Adrenal gland (tissue), 12 donors: ENCODE measurements around the gene CAPN5. TPM values are rescaled to one million over a fixed set of nuclear protein-coding genes. Genes with fewer than 3 reads are reported as not detected.

Source experiments
- DNase-seq, 7 donors: peaks; one replicate each; pipeline ENCODE4 v3.0.0-alpha.2; 2019 to 2020
- H3K27ac ChIP-seq, 5 donors: fragments of 200-600 bp; sonication (generic) in 4 of 5; 1 replicate in 3 of 5; 2 replicates in 2 of 5; pipeline versions ENCODE4 v1.5.1 to v1.8.0; 2016 to 2020; ENCODE audit warnings: mild to moderate bottlenecking in 1 of 5
- H3K27me3 ChIP-seq: fragments of 200-600 bp; 2 replicates; pipeline ENCODE4 v1.8.0; 2021
- H3K36me3 ChIP-seq, 2 donors: fragments of 200-600 bp; replicated peaks in 1 of 2; 1 replicate in 1 of 2; 2 replicates in 1 of 2; pipeline versions ENCODE4 v1.5.1 to v1.8.0; 2018 to 2022
- H3K4me1 ChIP-seq, 2 donors: fragments of 200-600 bp; replicated peaks in 1 of 2; 1 replicate in 1 of 2; 2 replicates in 1 of 2; pipeline versions ENCODE4 v1.5.1 to v1.8.0; 2018 to 2021
- H3K4me3 ChIP-seq, 4 donors: fragments of 200-600 bp; sonication (generic) in 3 of 4; one replicate each; pipeline ENCODE4 v1.5.1; 2016 to 2018
- H3K9me3 ChIP-seq, 3 donors: fragments of 200-600 bp; sonication (generic) in 1 of 3; replicated peaks in 1 of 3; 1 replicate in 2 of 3; 2 replicates in 1 of 3; pipeline versions ENCODE4 v1.5.1 to v1.8.0; 2016 to 2021
- CTCF ChIP-seq, 6 experiments: fragments of 450-650 bp in 4 of 6; fragments of 200-600 bp in 2 of 6; sonication (generic) in 1 of 6; IDR thresholded peaks; 1 replicate in 5 of 6; 2 replicates in 1 of 6; pipeline versions ENCODE4 v1.5.1 to v1.8.0; 2016 to 2021; ENCODE audit warnings: antibody characterized with exemption in 6 of 6, mild to moderate bottlenecking in 2 of 6, moderate library complexity in 1 of 6
- POLR2A ChIP-seq, 2 donors: fragments of 450-650 bp; IDR thresholded peaks; one replicate each; pipeline ENCODE4 v1.6.1; 2017; ENCODE audit warnings: antibody characterized with exemption in 2 of 2, mild to moderate bottlenecking in 2 of 2, moderate library complexity in 1 of 2
- WGBS, 4 donors: extraction: QIAGEN DNeasy Blood & Tissue Kit in 2 of 4; methylation state at CpG; one replicate each; pipeline versions ENCODE4 v1.1.5 to v1.1.7; 2013 to 2017; 5-methylcytosine and 5-hydroxymethylcytosine counted together
- intact Hi-C, 2 donors: fragments of 100-400 bp; cut with DNase I; formaldehyde crosslinking; loops; one replicate each; pipeline versions ENCODE4 v1.14.1 to v1.15.0; 2022 to 2023
- polyA plus RNA-seq, 3 donors: library from polyadenylated mRNA; stranded (reverse); fragments of 200-250 nt in 2 of 3; fragments of 350-450 nt in 1 of 3; fragmentation: Illumina TruSeq in 1 of 3; extraction: RNeasy Lipid Tissue Mini Kit (QIAGEN cat#74804) in 1 of 3; gene quantifications; one replicate each; pipeline ENCODE4 v1.2.3, GENCODE V29; 2013 to 2014
- total RNA-seq, 9 donors: library from RNA; depleted of rRNA in 4 of 9; stranded (reverse); fragments of >200 nt in 4 of 9; fragments of 120-200 nt in 1 of 9; fragmentation: NEBNext Ultra II Directional in 1 of 9; extraction: Animal tissue kit (Norgen Biotek cat#: 25700) in 1 of 9; gene quantifications; one replicate each; pipeline versions ENCODE4 v1.1.0 to v1.2.4, GENCODE V29; 2013 to 2023
- donor health status: healthy with polysubstance abuse.
- donor health status: Bipolar disorder and iron deficiency.
- donor health status: DM: yes; HTN: yes; CAD: no.
- donor health status: DM: no; HTN: no; CAD: no.
- donor health status: DM: no; HTN: no; CAD: no.
- donor health status: DM: yes; HTN: yes; CAD: no.

The CAPN5 gene
- total and polyA plus RNA-seq, 12 donors = 5.6 to 29.6 (median 18.4) TPM

GRCh38 chr11:77167111-77167626 lies 100.4 kb downstream of the CAPN5 start:
- intact Hi-C loops = no loop called here
- Histone ChIP-seq H3K27me3 (no peaks in the 10 kb centered on the region), H3K4me1 (no peaks in the 10 kb centered on the region), H3K9me3 (no peaks in the 10 kb centered on the region), H3K27ac (no peak overlapping the region), H3K36me3 (peaks cover 0 to 14% of the 10 kb centered on the region in 2 donors), H3K4me3 (no peak overlapping the region)
- TF ChIP-seq POLR2A (IDR thresholded peaks at IDR 0.05) (no peak), CTCF (IDR thresholded peaks at IDR 0.05) (no peak)
- 90 to 93% (median 92%) methylated on average over 6 to 9 of the region's 9 CpGs for WGBS, 4 donors
- DNase-seq = no peak

- DNase-seq = no peak
- peaks cover 0 to 8% of the 10 kb centered on the region in 2 donors for H3K36me3 ChIP-seq
- H3K9me3 ChIP-seq = no peaks in the 10 kb centered on the region
- H3K4me3 ChIP-seq = no peak overlapping the region
- H3K27ac ChIP-seq = no peak overlapping the region
- intact Hi-C loops = no loop called here
- no peaks in the 10 kb centered on the region for H3K4me1 ChIP-seq
- WGBS, 4 donors = 77 to 91% (median 87%) methylated on average over 5 to 8 of the region's 8 CpGs
- TF ChIP-seq POLR2A (IDR thresholded peaks at IDR 0.05) = no peak
- TF ChIP-seq CTCF (IDR thresholded peaks at IDR 0.05) = no peak
- no peaks in the 10 kb centered on the region for H3K27me3 ChIP-seq
Measured at GRCh38 chr11:77167791-77168190, 101.0 kb downstream of the CAPN5 start.

GRCh38 chr11:77170107-77170506 lies 103.3 kb downstream of the CAPN5 start:
- DNase-seq = no peak
- intact Hi-C loops = no loop called here
- WGBS, 4 donors = 92 to 99% (median 98%) methylated on average over 5 of the region's 5 CpGs
- Histone ChIP-seq H3K27ac (no peak overlapping the region), H3K4me1 (peaks cover 12 to 14% of the 10 kb centered on the region in 2 donors), H3K36me3 (no peaks in the 10 kb centered on the region), H3K27me3 (no peaks in the 10 kb centered on the region), H3K4me3 (no peak overlapping the region), H3K9me3 (no peaks in the 10 kb centered on the region)
- no peak for TF ChIP-seq CTCF (IDR thresholded peaks at IDR 0.05)
- TF ChIP-seq POLR2A (IDR thresholded peaks at IDR 0.05) = no peak

- H3K4me3 ChIP-seq = no peak overlapping the region
- no peaks in the 10 kb centered on the region for H3K9me3 ChIP-seq
- intact Hi-C loops = no loop called here
- H3K4me1 ChIP-seq = peaks cover 21 to 23% of the 10 kb centered on the region in 2 donors
- DNase-seq = no peak
- no peak overlapping the region for H3K27ac ChIP-seq
- H3K27me3 ChIP-seq = no peaks in the 10 kb centered on the region
- no peak for TF ChIP-seq CTCF (IDR thresholded peaks at IDR 0.05)
- no peak for TF ChIP-seq POLR2A (IDR thresholded peaks at IDR 0.05)
- 90 to 96% (median 92%) methylated on average over 5 to 8 of the region's 8 CpGs for WGBS, 4 donors
- H3K36me3 ChIP-seq = no peaks in the 10 kb centered on the region
Measured at GRCh38 chr11:77171254-77171653, 104.5 kb downstream of the CAPN5 start.
